Type B pancreatic cell (in vitro differentiated cells): ENCODE data around the gene JAZF1. TPM values are rescaled to one million over a fixed set of nuclear protein-coding genes. Genes with fewer than 3 reads are reported as not detected.

Experiments used
- DNase-seq: peaks from one replicate; pipeline ENCODE4 v3.0.0; 2021; ENCODE audit warnings: mixed read lengths; ENCODE audit not compliant: unreplicated experiment; ENCODE audit errors: extremely low spot score
- H3K27ac Mint-ChIP-seq: 2 replicates; pipeline ENCODE4 v1.8.0; 2021; ENCODE audit warnings: mild to moderate bottlenecking, mixed read lengths
- H3K27me3 Mint-ChIP-seq: 2 replicates; pipeline ENCODE4 v1.8.0; 2021; ENCODE audit warnings: mixed read lengths
- H3K36me3 Mint-ChIP-seq: 2 replicates; pipeline ENCODE4 v1.8.0; 2021; ENCODE audit warnings: mixed read lengths
- H3K4me1 Mint-ChIP-seq: one replicate; pipeline ENCODE4 v1.8.0; 2021; ENCODE audit warnings: mixed read lengths; ENCODE audit not compliant: unreplicated experiment
- H3K4me3 Mint-ChIP-seq: 2 replicates; pipeline ENCODE4 v1.8.0; 2021; ENCODE audit warnings: mild to moderate bottlenecking, mixed read lengths
- H3K9me3 Mint-ChIP-seq: 2 replicates; pipeline ENCODE4 v1.8.0; 2021; ENCODE audit warnings: mixed read lengths
- total RNA-seq: library from RNA; stranded (reverse); gene quantifications from 2 replicates; pipeline ENCODE4 v1.2.1, GENCODE V29; 2021; ENCODE audit warnings: low replicate concordance
- TF ChIP-seq, protein P1 (sequence below): fragments of 200-600 bp; sonication (generic); conservative IDR thresholded peaks from 2 replicates; pipeline ENCODE4 v1.5.0; 2021; ENCODE audit warnings: antibody characterized with exemption, mild to moderate bottlenecking

Gene JAZF1
- total RNA-seq, 1 donor from 2014 or later: 4.9 TPM

DNA sequence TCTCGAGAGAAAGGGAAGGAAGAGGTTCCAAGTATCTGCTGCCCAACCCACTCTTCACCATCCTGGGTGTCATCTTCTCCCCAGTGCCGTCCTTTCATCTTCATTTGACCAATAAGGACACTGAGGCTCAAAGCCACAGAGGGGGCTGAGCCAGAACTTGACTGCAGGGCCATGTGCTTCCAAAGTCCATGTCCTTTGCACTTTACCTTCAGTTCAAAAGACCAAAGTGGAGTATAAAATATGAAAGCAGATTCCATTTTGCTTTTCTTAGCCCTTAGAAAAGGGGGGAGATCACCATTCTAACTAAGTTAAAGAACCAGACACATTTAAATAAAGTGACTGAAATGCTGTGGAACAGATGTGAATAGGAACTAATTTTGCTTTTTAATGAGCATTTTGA lies 56.2 kb downstream of the JAZF1 start:
- Mint-ChIP-seq H3K36me3 (no peaks in the 10 kb centered on the region), H3K27me3 (no peaks in the 10 kb centered on the region), H3K4me1 (no peaks in the 10 kb centered on the region), H3K9me3 (no peaks in the 10 kb centered on the region), H3K4me3 (no peak overlapping the region), H3K27ac (no peak overlapping the region)
- TF ChIP-seq, protein P1, sequence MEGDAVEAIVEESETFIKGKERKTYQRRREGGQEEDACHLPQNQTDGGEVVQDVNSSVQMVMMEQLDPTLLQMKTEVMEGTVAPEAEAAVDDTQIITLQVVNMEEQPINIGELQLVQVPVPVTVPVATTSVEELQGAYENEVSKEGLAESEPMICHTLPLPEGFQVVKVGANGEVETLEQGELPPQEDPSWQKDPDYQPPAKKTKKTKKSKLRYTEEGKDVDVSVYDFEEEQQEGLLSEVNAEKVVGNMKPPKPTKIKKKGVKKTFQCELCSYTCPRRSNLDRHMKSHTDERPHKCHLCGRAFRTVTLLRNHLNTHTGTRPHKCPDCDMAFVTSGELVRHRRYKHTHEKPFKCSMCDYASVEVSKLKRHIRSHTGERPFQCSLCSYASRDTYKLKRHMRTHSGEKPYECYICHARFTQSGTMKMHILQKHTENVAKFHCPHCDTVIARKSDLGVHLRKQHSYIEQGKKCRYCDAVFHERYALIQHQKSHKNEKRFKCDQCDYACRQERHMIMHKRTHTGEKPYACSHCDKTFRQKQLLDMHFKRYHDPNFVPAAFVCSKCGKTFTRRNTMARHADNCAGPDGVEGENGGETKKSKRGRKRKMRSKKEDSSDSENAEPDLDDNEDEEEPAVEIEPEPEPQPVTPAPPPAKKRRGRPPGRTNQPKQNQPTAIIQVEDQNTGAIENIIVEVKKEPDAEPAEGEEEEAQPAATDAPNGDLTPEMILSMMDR: no peak
- no peak for DNase-seq

DNA sequence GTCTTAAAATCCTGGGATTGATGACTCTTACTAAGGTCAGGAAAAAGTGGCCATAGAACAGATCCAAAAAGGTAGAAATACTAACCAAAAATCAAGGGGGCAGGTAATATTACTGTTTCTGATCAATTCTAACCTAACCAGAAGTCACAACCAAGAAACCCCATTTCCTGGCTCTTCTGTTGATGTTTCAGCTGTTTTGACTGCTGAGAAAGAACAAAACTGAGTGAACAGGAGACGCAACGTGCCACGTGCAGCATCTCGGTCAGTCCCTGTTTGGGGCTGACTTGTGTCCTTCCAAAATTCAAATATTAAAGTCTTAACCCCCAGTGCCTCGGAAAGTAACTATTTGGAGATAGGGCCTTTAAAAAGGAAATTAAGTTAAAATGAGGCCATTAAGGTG lies 56.8 kb downstream of the JAZF1 start:
- H3K4me3 Mint-ChIP-seq: no peak overlapping the region
- no peak overlapping the region for H3K27ac Mint-ChIP-seq
- no peaks in the 10 kb centered on the region for H3K27me3 Mint-ChIP-seq

DNA sequence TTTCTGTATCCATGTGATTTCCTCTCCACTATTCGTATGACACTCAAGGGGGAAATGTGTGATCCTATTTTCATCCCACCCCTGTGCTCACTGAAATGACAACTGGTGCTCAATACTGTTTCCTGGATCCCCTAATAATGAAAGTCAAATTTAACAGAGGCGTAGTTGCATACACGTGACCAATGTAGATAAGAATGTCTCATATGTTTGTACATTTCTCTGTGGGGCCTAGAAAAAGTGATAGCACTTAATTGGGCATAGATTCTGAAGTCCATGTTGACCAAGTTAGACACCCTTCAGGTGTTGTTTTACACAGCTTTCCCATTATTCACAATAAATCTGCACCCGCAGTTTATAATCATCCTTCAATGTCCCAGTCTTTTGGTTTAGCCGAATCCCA lies 59.1 kb downstream of the JAZF1 start:
- Mint-ChIP-seq H3K4me3 (no peak overlapping the region), H3K27me3 (no peaks in the 10 kb centered on the region), H3K27ac (no peak overlapping the region), H3K9me3 (no peaks in the 10 kb centered on the region), H3K4me1 (no peaks in the 10 kb centered on the region), H3K36me3 (no peaks in the 10 kb centered on the region)
- DNase-seq: no peak
- TF ChIP-seq, protein P1: no peak

More for the DNA sequence above, 56.8 kb downstream of the JAZF1 start:
- no peaks in the 10 kb centered on the region for H3K36me3 Mint-ChIP-seq
- TF ChIP-seq, protein P1: no peak
- H3K4me1 Mint-ChIP-seq: no peaks in the 10 kb centered on the region
- H3K9me3 Mint-ChIP-seq: no peaks in the 10 kb centered on the region
- no peak for DNase-seq

DNA sequence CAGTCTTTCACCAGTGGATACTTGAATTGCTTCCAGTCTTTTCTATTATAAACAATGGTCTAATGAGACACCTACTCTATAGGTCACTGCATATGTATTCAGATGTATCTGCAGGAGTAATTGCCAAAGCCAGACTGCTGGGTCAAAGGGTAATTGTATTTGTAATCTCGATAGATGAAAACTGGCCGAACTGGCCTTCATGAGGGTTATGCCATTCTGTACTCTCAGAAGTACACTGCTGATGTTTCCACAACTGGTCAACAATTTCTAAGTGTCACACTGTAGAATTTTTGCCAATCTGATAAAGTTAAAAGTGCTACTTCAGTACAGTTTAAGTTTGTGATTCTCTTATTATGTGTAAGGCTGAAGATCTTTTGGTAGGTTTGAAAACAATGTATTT lies 64.6 kb downstream of the JAZF1 start:
- H3K27ac Mint-ChIP-seq: no peak overlapping the region
- no peak for DNase-seq
- no peaks in the 10 kb centered on the region for H3K36me3 Mint-ChIP-seq
- TF ChIP-seq, protein P1: no peak
- no peaks in the 10 kb centered on the region for H3K27me3 Mint-ChIP-seq
- no peak overlapping the region for H3K4me3 Mint-ChIP-seq
- H3K9me3 Mint-ChIP-seq: no peaks in the 10 kb centered on the region
- H3K4me1 Mint-ChIP-seq: peaks cover 3% of the 10 kb centered on the region

DNA sequence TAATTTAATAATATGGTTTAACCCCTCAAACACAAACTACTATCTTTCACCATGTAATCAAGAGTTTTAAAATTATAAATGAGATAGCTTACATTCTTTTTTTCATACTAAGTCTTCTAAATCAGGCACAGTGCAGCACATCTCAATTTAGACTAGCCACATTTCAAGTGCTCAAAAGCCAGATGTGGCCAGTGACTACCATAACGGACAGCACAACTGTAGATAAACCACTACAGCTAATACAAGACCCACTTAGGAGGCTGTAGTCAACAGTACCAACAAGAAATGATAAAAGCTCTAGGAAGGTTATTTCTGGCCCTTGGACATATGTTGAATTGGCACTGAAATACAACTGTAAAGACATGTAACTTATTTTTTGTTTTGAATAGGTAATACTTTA lies 65.3 kb downstream of the JAZF1 start:
- H3K27ac Mint-ChIP-seq: no peak overlapping the region
- H3K9me3 Mint-ChIP-seq: no peaks in the 10 kb centered on the region
- TF ChIP-seq, protein P1: no peak
- DNase-seq: no peak
- H3K27me3 Mint-ChIP-seq: no peaks in the 10 kb centered on the region
- no peak overlapping the region for H3K4me3 Mint-ChIP-seq
- no peaks in the 10 kb centered on the region for H3K36me3 Mint-ChIP-seq
- peaks cover 3% of the 10 kb centered on the region for H3K4me1 Mint-ChIP-seq

DNA sequence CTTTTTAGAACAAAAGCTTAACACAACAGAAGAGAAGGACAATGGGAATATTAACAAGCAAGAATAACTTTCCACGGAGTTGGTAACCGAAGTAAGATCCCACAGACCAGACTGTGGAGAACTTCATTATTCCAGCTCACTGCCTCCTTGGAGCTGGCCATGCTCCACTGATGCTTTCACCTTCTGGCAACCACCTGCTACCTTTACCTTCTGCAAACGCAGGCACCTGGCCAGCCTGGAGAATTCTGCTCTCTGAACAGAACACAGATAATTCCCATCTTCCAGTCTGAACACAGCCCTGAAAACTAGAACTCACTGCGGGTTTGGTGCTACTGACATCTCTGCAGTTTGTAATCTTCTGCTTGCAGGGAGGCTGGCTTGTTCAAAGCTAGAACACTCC lies 66.5 kb downstream of the JAZF1 start:
- Mint-ChIP-seq H3K27me3 (no peaks in the 10 kb centered on the region), H3K9me3 (no peaks in the 10 kb centered on the region), H3K4me3 (no peak overlapping the region), H3K4me1 (peaks cover 3% of the 10 kb centered on the region), H3K27ac (no peak overlapping the region), H3K36me3 (no peaks in the 10 kb centered on the region)
- TF ChIP-seq, protein P1: no peak
- no peak for DNase-seq
